WTC11 (cell line): ENCODE data around the gene ROMO1.

Experiments
- CBFB ChIP-seq: sonication (generic); formaldehyde crosslinking; IDR thresholded peaks from 2 replicates; pipeline ENCODE4 v1.8.1; 2022; ENCODE audit warnings: mild to moderate bottlenecking, low read depth, missing genetic modification reagents
- CDX4 ChIP-seq: fragments of 250-450 bp; sonication (Bioruptor Pico); IDR thresholded peaks from 2 replicates; pipeline ENCODE4 v1.9.0; 2021; ENCODE audit warnings: moderate library complexity, mild to moderate bottlenecking, inconsistent platforms, borderline replicate concordance
- CREM ChIP-seq: sonication (generic); formaldehyde crosslinking; IDR thresholded peaks from 2 replicates; pipeline ENCODE4 v1.8.1; 2022; ENCODE audit warnings: mild to moderate bottlenecking, missing genetic modification reagents, moderate library complexity
- ESRRA ChIP-seq: sonication (generic); formaldehyde crosslinking; IDR thresholded peaks from 2 replicates; pipeline ENCODE4 v1.8.1; 2022; ENCODE audit warnings: mild to moderate bottlenecking, missing genetic modification reagents, borderline replicate concordance
- MAX ChIP-seq: sonication (generic); formaldehyde crosslinking; IDR thresholded peaks from 2 replicates; pipeline ENCODE4 v1.8.0; 2022; ENCODE audit warnings: mild to moderate bottlenecking, missing genetic modification reagents
- NR2C2 ChIP-seq: sonication (generic); formaldehyde crosslinking; IDR thresholded peaks from 2 replicates; pipeline ENCODE4 v1.8.0; 2022; ENCODE audit warnings: mild to moderate bottlenecking, missing genetic modification reagents
- TF ChIP-seq, protein P1 (sequence below): fragments of 200-600 bp; IDR thresholded peaks from 2 replicates; pipeline ENCODE4 v1.8.0; 2022; ENCODE audit warnings: antibody characterized with exemption
- TF ChIP-seq, protein P2 (sequence below): sonication (generic); formaldehyde crosslinking; IDR thresholded peaks from 2 replicates; pipeline ENCODE4 v1.8.0; 2022; ENCODE audit warnings: missing genetic modification reagents
- TF ChIP-seq, protein P3 (sequence below): sonication (generic); formaldehyde crosslinking; IDR thresholded peaks from 2 replicates; pipeline ENCODE4 v1.8.1; 2023; ENCODE audit warnings: mild to moderate bottlenecking, moderate library complexity, missing genetic modification reagents
- TF ChIP-seq, protein P4 (sequence below): sonication (generic); formaldehyde crosslinking; IDR thresholded peaks from 2 replicates; pipeline ENCODE4 v1.8.0; 2022; ENCODE audit warnings: mild to moderate bottlenecking, missing genetic modification reagents
- TF ChIP-seq, protein P5 (sequence below): sonication (generic); formaldehyde crosslinking; IDR thresholded peaks from 2 replicates; pipeline ENCODE4 v1.8.0; 2023; ENCODE audit warnings: missing genetic modification reagents, mild to moderate bottlenecking, borderline replicate concordance

DNA sequence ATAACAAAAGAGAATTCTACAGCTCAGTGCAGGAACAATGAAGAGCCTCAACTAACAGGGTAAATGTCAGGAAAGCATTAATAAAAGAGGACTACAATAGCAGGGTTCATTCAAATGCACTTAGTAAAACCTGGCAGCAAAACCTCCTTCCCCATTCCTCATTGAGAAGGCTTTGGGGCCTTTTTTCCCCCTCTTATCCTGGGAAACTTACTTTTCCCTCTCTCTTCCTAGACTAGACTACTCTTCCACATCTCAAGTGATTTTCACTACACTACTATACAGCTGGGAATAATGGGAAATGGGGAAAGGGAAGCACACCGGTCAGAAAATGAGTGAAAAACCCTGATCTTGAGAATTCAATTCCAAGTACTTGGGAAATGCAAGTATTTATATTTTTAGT lies 10.1 kb downstream of the ROMO1 start:
- TF ChIP-seq, protein P1, sequence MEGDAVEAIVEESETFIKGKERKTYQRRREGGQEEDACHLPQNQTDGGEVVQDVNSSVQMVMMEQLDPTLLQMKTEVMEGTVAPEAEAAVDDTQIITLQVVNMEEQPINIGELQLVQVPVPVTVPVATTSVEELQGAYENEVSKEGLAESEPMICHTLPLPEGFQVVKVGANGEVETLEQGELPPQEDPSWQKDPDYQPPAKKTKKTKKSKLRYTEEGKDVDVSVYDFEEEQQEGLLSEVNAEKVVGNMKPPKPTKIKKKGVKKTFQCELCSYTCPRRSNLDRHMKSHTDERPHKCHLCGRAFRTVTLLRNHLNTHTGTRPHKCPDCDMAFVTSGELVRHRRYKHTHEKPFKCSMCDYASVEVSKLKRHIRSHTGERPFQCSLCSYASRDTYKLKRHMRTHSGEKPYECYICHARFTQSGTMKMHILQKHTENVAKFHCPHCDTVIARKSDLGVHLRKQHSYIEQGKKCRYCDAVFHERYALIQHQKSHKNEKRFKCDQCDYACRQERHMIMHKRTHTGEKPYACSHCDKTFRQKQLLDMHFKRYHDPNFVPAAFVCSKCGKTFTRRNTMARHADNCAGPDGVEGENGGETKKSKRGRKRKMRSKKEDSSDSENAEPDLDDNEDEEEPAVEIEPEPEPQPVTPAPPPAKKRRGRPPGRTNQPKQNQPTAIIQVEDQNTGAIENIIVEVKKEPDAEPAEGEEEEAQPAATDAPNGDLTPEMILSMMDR = no peak
- TF ChIP-seq, protein P2, sequence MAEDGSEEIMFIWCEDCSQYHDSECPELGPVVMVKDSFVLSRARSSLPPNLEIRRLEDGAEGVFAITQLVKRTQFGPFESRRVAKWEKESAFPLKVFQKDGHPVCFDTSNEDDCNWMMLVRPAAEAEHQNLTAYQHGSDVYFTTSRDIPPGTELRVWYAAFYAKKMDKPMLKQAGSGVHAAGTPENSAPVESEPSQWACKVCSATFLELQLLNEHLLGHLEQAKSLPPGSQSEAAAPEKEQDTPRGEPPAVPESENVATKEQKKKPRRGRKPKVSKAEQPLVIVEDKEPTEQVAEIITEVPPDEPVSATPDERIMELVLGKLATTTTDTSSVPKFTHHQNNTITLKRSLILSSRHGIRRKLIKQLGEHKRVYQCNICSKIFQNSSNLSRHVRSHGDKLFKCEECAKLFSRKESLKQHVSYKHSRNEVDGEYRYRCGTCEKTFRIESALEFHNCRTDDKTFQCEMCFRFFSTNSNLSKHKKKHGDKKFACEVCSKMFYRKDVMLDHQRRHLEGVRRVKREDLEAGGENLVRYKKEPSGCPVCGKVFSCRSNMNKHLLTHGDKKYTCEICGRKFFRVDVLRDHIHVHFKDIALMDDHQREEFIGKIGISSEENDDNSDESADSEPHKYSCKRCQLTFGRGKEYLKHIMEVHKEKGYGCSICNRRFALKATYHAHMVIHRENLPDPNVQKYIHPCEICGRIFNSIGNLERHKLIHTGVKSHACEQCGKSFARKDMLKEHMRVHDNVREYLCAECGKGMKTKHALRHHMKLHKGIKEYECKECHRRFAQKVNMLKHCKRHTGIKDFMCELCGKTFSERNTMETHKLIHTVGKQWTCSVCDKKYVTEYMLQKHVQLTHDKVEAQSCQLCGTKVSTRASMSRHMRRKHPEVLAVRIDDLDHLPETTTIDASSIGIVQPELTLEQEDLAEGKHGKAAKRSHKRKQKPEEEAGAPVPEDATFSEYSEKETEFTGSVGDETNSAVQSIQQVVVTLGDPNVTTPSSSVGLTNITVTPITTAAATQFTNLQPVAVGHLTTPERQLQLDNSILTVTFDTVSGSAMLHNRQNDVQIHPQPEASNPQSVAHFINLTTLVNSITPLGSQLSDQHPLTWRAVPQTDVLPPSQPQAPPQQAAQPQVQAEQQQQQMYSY (CRISPR knock-in tag) = no peak
- TF ChIP-seq, protein P3, sequence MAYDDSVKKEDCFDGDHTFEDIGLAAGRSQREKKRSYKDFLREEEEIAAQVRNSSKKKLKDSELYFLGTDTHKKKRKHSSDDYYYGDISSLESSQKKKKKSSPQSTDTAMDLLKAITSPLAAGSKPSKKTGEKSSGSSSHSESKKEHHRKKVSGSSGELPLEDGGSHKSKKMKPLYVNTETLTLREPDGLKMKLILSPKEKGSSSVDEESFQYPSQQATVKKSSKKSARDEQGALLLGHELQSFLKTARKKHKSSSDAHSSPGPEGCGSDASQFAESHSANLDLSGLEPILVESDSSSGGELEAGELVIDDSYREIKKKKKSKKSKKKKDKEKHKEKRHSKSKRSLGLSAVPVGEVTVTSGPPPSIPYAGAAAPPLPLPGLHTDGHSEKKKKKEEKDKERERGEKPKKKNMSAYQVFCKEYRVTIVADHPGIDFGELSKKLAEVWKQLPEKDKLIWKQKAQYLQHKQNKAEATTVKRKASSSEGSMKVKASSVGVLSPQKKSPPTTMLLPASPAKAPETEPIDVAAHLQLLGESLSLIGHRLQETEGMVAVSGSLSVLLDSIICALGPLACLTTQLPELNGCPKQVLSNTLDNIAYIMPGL (CRISPR knock-in tag) = no peak
- TF ChIP-seq, protein P4, sequence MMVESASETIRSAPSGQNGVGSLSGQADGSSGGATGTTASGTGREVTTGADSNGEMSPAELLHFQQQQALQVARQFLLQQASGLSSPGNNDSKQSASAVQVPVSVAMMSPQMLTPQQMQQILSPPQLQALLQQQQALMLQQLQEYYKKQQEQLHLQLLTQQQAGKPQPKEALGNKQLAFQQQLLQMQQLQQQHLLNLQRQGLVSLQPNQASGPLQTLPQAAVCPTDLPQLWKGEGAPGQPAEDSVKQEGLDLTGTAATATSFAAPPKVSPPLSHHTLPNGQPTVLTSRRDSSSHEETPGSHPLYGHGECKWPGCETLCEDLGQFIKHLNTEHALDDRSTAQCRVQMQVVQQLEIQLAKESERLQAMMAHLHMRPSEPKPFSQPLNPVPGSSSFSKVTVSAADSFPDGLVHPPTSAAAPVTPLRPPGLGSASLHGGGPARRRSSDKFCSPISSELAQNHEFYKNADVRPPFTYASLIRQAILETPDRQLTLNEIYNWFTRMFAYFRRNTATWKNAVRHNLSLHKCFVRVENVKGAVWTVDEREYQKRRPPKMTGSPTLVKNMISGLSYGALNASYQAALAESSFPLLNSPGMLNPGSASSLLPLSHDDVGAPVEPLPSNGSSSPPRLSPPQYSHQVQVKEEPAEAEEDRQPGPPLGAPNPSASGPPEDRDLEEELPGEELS = no peak
- TF ChIP-seq, protein P5, sequence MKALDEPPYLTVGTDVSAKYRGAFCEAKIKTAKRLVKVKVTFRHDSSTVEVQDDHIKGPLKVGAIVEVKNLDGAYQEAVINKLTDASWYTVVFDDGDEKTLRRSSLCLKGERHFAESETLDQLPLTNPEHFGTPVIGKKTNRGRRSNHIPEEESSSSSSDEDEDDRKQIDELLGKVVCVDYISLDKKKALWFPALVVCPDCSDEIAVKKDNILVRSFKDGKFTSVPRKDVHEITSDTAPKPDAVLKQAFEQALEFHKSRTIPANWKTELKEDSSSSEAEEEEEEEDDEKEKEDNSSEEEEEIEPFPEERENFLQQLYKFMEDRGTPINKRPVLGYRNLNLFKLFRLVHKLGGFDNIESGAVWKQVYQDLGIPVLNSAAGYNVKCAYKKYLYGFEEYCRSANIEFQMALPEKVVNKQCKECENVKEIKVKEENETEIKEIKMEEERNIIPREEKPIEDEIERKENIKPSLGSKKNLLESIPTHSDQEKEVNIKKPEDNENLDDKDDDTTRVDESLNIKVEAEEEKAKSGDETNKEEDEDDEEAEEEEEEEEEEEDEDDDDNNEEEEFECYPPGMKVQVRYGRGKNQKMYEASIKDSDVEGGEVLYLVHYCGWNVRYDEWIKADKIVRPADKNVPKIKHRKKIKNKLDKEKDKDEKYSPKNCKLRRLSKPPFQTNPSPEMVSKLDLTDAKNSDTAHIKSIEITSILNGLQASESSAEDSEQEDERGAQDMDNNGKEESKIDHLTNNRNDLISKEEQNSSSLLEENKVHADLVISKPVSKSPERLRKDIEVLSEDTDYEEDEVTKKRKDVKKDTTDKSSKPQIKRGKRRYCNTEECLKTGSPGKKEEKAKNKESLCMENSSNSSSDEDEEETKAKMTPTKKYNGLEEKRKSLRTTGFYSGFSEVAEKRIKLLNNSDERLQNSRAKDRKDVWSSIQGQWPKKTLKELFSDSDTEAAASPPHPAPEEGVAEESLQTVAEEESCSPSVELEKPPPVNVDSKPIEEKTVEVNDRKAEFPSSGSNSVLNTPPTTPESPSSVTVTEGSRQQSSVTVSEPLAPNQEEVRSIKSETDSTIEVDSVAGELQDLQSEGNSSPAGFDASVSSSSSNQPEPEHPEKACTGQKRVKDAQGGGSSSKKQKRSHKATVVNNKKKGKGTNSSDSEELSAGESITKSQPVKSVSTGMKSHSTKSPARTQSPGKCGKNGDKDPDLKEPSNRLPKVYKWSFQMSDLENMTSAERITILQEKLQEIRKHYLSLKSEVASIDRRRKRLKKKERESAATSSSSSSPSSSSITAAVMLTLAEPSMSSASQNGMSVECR = no peak
- TF ChIP-seq CBFB (no peak), ESRRA (CRISPR knock-in tag) (no peak), NR2C2 (CRISPR knock-in tag) (no peak), MAX (CRISPR knock-in tag) (no peak), CREM (CRISPR knock-in tag) (no peak), CDX4 (CRISPR knock-in tag) (no peak)
